KMS-11 (cell line): ENCODE measurements around the gene PSME2.

Source experiments
- H2AFZ ChIP-seq: fragments of 200-600 bp; sonication (generic); 2 replicates; pipeline ENCODE4 v1.6.1; 2016; ENCODE audit warnings: antibody characterized with exemption, mixed run types, low read depth
- H3K27ac ChIP-seq: fragments of 200-600 bp; sonication (generic); 2 replicates; pipeline ENCODE4 v1.6.1; 2016; ENCODE audit warnings: mild to moderate bottlenecking, mixed run types
- H3K27me3 ChIP-seq: fragments of 200-600 bp; sonication (generic); 2 replicates; pipeline ENCODE4 v1.6.1; 2017; ENCODE audit warnings: mild to moderate bottlenecking, low read depth, mixed run types, moderate library complexity; ENCODE audit not compliant: insufficient read depth
- H3K36me3 ChIP-seq: fragments of 200-600 bp; sonication (generic); 2 replicates; pipeline ENCODE4 v1.6.1; 2017; ENCODE audit warnings: mild to moderate bottlenecking, mixed run types; ENCODE audit not compliant: insufficient read depth
- H3K4me1 ChIP-seq: fragments of 200-600 bp; sonication (generic); 2 replicates; pipeline ENCODE4 v1.6.1; 2016; ENCODE audit warnings: mild to moderate bottlenecking, low read depth, mixed run types; ENCODE audit not compliant: poor library complexity, severe bottlenecking
- H3K4me2 ChIP-seq: fragments of 200-600 bp; sonication (generic); 2 replicates; pipeline ENCODE4 v1.7.0; 2016; ENCODE audit warnings: mild to moderate bottlenecking, mixed run types
- H3K4me3 ChIP-seq: fragments of 200-600 bp; sonication (generic); IDR thresholded peaks from 2 replicates; pipeline ENCODE4 v1.6.1; 2017; ENCODE audit warnings: low read depth, low read length, mixed read lengths; ENCODE audit not compliant: insufficient read depth
- H3K79me2 ChIP-seq: fragments of 200-600 bp; sonication (generic); 2 replicates; pipeline ENCODE4 v1.6.1; 2016; ENCODE audit warnings: low read depth, mixed run types; ENCODE audit not compliant: insufficient read depth
- H3K9ac ChIP-seq: fragments of 200-600 bp; sonication (generic); 2 replicates; pipeline ENCODE4 v1.6.1; 2016; ENCODE audit warnings: mild to moderate bottlenecking, mixed run types
- H4K20me1 ChIP-seq: fragments of 200-600 bp; sonication (generic); 2 replicates; pipeline ENCODE4 v1.6.1; 2016; ENCODE audit warnings: mild to moderate bottlenecking, mixed run types; ENCODE audit not compliant: insufficient read depth
- TF ChIP-seq, protein P1 (sequence below): fragments of 200-600 bp; sonication (generic); conservative IDR thresholded peaks from 2 replicates; pipeline ENCODE4 v1.6.1; 2017; ENCODE audit warnings: low read depth, mild to moderate bottlenecking, antibody characterized with exemption, low read length, moderate library complexity, mixed read lengths

PSME2 gene

DNA sequence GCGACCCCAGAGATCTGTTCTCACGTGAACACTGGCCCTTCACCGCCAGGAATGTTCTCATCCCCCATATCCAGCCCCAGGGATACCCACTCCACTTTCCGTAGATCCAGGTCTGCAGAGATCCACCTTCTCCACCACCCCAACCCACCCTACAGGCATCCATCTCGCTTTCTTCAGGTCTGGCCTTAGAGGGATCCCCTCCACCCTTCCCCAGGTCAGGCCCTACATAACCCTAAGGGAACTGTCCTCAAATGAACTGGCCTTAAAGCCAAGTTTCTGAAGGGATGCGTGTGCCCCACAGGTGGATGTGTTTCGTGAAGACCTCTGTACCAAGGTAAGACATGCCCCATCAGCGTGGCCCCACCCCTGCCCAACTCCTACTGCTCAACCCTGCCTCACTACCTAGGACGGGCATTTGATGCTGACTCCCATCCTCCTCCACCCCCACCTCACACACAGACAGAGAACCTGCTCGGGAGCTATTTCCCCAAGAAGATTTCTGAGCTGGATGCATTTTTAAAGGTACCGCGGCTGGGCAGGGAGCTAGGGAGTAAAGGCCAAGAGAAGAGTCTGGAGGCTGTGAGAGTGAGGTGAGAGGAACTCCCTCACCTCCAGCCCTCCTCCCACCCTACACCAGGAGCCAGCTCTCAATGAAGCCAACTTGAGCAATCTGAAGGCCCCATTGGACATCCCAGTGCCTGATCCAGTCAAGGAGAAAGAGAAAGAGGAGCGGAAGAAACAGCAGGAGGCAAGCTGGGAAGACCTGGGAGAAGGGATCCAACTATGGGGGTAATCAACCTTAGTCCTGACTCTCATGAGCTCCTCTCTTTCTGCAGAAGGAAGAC lies 9.5 kb downstream of the PSME2 start:
- no peak overlapping the region for H3K4me3 ChIP-seq
- peaks cover 7% of the 10 kb centered on the region; the same call in 1 of the 2 replicates for H3K79me2 ChIP-seq
- TF ChIP-seq, protein P1, sequence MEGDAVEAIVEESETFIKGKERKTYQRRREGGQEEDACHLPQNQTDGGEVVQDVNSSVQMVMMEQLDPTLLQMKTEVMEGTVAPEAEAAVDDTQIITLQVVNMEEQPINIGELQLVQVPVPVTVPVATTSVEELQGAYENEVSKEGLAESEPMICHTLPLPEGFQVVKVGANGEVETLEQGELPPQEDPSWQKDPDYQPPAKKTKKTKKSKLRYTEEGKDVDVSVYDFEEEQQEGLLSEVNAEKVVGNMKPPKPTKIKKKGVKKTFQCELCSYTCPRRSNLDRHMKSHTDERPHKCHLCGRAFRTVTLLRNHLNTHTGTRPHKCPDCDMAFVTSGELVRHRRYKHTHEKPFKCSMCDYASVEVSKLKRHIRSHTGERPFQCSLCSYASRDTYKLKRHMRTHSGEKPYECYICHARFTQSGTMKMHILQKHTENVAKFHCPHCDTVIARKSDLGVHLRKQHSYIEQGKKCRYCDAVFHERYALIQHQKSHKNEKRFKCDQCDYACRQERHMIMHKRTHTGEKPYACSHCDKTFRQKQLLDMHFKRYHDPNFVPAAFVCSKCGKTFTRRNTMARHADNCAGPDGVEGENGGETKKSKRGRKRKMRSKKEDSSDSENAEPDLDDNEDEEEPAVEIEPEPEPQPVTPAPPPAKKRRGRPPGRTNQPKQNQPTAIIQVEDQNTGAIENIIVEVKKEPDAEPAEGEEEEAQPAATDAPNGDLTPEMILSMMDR: no peak
- peak overlapping the region; percentile 40 for H3K4me2 ChIP-seq
- no peak overlapping the region for H3K27ac ChIP-seq
- peak overlapping the region; percentile 79; the same call in 1 of the 2 replicates for H3K9ac ChIP-seq
- no peak overlapping the region for H2AFZ ChIP-seq
- no peaks in the 10 kb centered on the region for H3K27me3 ChIP-seq
- H4K20me1 ChIP-seq: no peaks in the 10 kb centered on the region
- peaks cover 15% of the 10 kb centered on the region for H3K4me1 ChIP-seq
- H3K36me3 ChIP-seq: no peaks in the 10 kb centered on the region

DNA sequence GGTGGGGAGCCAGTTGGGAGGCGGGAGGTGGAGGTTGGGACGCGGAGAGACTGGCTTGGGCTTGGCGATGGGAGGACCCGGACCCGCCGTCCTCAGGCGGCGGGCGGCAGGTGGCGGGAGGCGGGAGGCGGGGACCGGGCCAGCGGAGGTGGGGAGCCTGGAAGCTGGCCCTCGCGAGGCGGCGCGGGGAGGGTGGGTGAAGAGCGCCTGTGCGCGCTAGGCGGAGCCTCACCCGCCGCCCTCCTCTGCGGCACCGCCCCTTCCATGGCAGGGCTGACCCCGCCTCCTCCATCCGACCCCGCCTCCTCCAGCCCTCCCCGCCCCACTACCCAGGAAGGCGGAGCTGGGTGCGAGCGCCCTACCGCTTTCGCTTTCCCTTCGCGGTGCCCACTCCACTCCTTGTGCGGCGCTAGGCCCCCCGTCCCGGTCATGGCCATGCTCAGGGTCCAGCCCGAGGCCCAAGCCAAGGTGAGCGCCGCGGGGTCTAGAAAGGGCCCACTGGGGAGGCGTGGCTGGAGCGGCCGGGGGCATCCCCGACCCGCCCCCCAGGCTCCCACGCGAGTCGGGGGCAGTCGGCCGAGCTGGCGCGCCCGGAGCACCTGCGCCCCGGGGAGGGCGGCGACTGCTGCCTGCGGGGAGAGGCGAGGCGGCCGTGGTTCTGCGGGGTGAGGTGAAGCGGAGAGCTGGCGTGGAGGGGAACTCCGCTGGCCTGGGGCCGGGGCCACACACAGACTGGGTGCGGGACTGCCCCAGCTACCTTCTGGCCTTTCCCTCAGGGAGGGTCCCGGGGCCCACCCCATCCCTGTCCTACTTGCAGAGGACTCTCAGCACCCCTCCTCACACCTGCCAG lies 10.4 kb downstream of the PSME2 start, which contains the start of gene PSME1:
Gene PSME1, plus strand, starts transcription at position 361 of the 850 bp plus-strand sequence. Its CDS starts 69 bp downstream, at position 430.
- Histone ChIP-seq H2AFZ (peak within 1 kb of the TSS; percentile 90; the same call in 1 of the 2 replicates), H3K27ac (peak within 1 kb of the TSS; percentile 39; the same call in 1 of the 2 replicates), H3K4me3 (no peak within 1 kb of the TSS), H3K36me3 (no peaks in the 10 kb centered on the region), H3K27me3 (no peaks in the 10 kb centered on the region), H3K4me2 (peak within 1 kb of the TSS; percentile 68), H3K9ac (peak within 1 kb of the TSS; percentile 79), H3K79me2 (peaks cover 7% of the 10 kb centered on the region; the same call in 1 of the 2 replicates), H3K4me1 (peaks cover 15% of the 10 kb centered on the region), H4K20me1 (no peaks in the 10 kb centered on the region)
- TF ChIP-seq, protein P1: no peak

DNA sequence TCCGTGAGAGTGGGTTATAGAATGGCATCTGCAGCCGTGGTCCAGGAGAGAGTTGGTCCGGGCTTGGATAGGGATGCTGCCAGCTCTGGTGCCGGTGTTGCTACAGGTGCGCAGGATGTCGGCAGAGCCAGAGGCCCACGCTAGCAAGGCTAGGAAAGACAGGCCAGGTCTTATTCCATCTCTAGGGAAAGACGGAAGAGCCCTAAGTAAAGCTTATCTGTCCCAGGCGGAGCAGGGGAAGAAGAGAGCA lies 10.9 kb downstream of the PSME2 start:
- no peak overlapping the region for H3K27ac ChIP-seq
- H4K20me1 ChIP-seq: no peaks in the 10 kb centered on the region
- peaks cover 7% of the 10 kb centered on the region; the same call in 1 of the 2 replicates for H3K79me2 ChIP-seq
- TF ChIP-seq, protein P1: no peak
- H3K27me3 ChIP-seq: no peaks in the 10 kb centered on the region
- H3K4me1 ChIP-seq: peaks cover 15% of the 10 kb centered on the region
- H3K4me3 ChIP-seq: no peak overlapping the region
- H3K9ac ChIP-seq: no peak overlapping the region
- H3K4me2 ChIP-seq: peak overlapping the region; percentile 68; the same call in 1 of the 2 replicates
- H2AFZ ChIP-seq: peak overlapping the region; percentile 90; the same call in 1 of the 2 replicates
- H3K36me3 ChIP-seq: no peaks in the 10 kb centered on the region

DNA sequence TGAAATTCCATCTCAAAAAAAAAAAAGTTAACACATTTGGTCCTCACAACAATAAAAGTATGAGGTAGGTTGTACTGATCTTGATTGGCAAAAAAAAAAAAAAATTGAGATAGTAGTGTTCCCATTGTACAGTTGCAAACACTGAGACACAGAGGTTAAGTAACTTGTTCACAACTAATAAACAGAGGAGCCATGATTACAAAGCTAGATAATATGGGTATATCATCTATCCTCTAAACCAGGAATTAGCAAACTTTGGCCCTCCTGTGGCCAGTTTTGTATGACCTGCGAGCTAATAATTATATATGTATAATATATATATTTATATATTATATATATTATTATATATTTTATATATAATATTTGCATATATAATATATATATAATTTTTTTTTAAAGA lies 12.7 kb downstream of the PSME2 start:
- Histone ChIP-seq H3K4me1 (peaks cover 6% of the 10 kb centered on the region), H4K20me1 (no peaks in the 10 kb centered on the region), H3K9ac (no peak overlapping the region), H3K36me3 (no peaks in the 10 kb centered on the region), H3K27me3 (no peaks in the 10 kb centered on the region), H3K79me2 (no peaks in the 10 kb centered on the region), H3K4me3 (no peak overlapping the region), H2AFZ (no peak overlapping the region), H3K4me2 (no peak overlapping the region), H3K27ac (no peak overlapping the region)
- TF ChIP-seq, protein P1: no peak
